ENCODE data around the gene BATF3. TPM values are rescaled to one million over a fixed set of nuclear protein-coding genes. Genes with fewer than 3 reads are reported as not detected.

Gene BATF3
- total RNA-seq, 1 donor from 2014 or later = 5.4 TPM

DNA sequence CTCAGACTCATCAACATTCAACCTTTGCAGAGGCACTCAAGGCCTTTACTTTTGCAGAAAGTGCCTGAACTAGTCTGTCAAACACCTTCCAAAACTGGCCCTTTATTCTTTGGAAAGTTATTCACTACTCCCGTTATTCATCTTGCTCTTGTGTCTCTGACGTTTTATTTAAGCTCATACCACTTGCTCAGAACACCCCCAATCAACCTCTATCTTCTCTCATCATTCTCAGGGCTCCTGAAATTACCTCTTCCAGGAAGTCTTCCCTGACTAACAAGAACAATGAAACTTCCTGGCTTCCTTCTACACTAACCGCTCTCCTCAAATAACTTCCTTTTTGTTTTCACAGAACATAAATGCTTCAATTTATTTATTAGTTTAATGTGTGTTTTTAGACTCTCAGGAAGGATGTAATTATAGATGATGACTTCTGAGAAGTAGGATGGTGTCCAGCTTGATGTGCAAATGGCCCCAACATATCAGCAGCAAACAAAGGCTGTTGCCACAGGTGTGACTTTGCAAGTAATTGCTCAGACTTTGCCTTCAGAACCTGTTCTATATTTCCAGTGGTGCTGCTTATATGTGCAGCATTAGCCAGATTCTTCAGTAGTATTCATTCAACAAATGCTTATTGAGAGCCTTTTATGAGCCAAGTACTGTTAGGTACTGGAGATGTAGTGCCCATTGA lies 22.8 kb upstream of the BATF3 start:
- TF ChIP-seq, protein P1, sequence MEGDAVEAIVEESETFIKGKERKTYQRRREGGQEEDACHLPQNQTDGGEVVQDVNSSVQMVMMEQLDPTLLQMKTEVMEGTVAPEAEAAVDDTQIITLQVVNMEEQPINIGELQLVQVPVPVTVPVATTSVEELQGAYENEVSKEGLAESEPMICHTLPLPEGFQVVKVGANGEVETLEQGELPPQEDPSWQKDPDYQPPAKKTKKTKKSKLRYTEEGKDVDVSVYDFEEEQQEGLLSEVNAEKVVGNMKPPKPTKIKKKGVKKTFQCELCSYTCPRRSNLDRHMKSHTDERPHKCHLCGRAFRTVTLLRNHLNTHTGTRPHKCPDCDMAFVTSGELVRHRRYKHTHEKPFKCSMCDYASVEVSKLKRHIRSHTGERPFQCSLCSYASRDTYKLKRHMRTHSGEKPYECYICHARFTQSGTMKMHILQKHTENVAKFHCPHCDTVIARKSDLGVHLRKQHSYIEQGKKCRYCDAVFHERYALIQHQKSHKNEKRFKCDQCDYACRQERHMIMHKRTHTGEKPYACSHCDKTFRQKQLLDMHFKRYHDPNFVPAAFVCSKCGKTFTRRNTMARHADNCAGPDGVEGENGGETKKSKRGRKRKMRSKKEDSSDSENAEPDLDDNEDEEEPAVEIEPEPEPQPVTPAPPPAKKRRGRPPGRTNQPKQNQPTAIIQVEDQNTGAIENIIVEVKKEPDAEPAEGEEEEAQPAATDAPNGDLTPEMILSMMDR (IDR thresholded peaks at IDR 0.05; ENCODE audit: insufficient read depth, low read length, poor library complexity, severe bottlenecking) = no peak
- no peak for DNase-seq (ENCODE audit: low read depth)
- H3K36me3 ChIP-seq (ENCODE audit: control insufficient read depth, insufficient read depth, low read length) = no peaks in the 10 kb centered on the region
- no peak overlapping the region for H3K4me3 ChIP-seq (ENCODE audit: low read depth, low read length)
- H3K27me3 ChIP-seq (ENCODE audit: control insufficient read depth, insufficient read depth, low read length) = no peaks in the 10 kb centered on the region

DNA sequence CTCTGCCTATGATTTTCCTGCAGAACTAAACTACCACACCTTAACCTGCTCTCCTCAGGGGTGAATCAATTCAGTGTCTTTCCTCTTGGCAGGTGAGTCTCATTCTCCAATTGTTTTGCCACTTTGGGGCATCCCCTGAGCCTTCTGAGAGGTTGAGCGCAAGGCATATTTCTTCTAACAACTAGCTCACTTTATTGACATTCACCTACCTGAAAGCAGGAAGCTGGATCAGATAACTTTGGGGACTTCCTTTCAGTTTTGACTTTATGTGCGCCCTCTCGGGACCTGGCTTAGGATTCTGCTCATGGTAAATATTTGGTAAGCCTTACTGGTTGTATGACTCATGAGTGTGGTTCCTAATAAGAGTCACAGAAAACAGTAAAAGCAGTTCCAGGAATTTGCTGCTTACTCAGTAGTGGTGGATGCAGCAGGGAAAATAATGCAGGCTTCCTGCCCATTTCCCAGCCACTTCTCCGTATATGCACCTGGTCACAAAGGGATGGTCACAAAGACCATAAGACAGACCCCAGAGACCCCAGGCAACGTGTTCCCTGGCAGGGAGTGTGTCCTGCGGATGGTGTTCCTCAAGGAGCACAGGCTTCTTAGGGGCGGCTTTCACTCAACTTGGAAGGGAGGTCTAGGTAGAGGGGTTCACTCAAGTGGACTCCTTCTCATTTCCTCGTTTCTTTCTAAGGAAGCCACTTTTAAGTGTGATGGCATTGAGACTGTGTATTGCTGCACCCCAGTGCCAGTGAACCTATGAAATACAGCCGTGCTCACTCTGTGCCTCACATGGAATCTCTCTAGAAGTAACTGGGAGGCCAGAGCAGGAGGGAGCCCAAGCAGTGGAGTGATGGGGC lies 22.0 kb upstream of the BATF3 start:
- Histone ChIP-seq H3K36me3 (ENCODE audit: control insufficient read depth, insufficient read depth, low read length) (no peaks in the 10 kb centered on the region), H3K27me3 (ENCODE audit: control insufficient read depth, insufficient read depth, low read length) (no peaks in the 10 kb centered on the region), H3K4me3 (ENCODE audit: low read depth, low read length) (no peak overlapping the region)
- TF ChIP-seq, protein P1 (IDR thresholded peaks at IDR 0.05; ENCODE audit: insufficient read depth, low read length, poor library complexity, severe bottlenecking) = no peak
- DNase-seq (ENCODE audit: low read depth) = peak; percentile 42

DNA sequence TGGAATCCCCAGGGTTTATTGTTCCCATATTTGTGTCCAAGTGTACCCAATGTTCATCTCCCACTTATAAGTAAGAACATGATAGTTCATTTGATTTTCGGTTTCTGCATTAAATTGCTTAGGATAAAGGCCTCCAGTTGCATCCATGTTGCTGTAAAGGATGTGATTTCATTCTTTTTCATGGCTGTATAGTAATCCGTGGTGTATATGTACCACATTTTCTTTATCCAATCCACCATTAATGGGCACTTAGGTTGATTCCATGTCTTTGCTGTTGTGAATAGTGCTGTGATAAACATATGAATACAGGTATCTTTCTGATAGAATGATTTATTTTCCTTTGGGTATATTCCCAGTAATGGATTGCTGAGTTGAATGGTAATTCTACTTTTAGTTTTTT lies 20.0 kb upstream of the BATF3 start:
- no peak for DNase-seq (ENCODE audit: low read depth)
- Histone ChIP-seq H3K27me3 (ENCODE audit: control insufficient read depth, insufficient read depth, low read length) (no peaks in the 10 kb centered on the region), H3K4me3 (ENCODE audit: low read depth, low read length) (no peak overlapping the region), H3K36me3 (ENCODE audit: control insufficient read depth, insufficient read depth, low read length) (no peaks in the 10 kb centered on the region)
- TF ChIP-seq, protein P1 (IDR thresholded peaks at IDR 0.05; ENCODE audit: insufficient read depth, low read length, poor library complexity, severe bottlenecking) = no peak

DNA sequence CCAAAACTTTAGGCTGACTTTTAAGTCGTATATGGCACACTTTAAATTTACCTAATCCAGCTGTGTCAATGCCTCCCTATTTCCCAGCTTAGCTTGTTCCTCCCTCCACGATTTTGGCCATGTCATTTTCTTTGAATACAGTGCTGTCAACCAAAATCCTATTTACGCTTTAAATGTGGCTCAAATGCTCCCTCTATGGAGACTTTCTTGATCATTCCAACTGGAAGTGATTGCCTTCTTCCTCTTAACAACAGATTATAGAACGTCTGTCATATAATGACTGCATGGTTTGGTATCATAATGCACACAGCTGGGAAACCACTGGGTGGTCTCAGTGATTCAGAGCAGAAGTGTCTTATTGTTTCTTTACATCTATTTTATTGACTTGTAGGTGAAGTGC lies 18.9 kb upstream of the BATF3 start:
- no peak overlapping the region for H3K4me3 ChIP-seq (ENCODE audit: low read depth, low read length)
- H3K36me3 ChIP-seq (ENCODE audit: control insufficient read depth, insufficient read depth, low read length) = no peaks in the 10 kb centered on the region
- no peaks in the 10 kb centered on the region for H3K27me3 ChIP-seq (ENCODE audit: control insufficient read depth, insufficient read depth, low read length)
- no peak for DNase-seq (ENCODE audit: low read depth)
- TF ChIP-seq, protein P1 (IDR thresholded peaks at IDR 0.05; ENCODE audit: insufficient read depth, low read length, poor library complexity, severe bottlenecking) = no peak

DNA sequence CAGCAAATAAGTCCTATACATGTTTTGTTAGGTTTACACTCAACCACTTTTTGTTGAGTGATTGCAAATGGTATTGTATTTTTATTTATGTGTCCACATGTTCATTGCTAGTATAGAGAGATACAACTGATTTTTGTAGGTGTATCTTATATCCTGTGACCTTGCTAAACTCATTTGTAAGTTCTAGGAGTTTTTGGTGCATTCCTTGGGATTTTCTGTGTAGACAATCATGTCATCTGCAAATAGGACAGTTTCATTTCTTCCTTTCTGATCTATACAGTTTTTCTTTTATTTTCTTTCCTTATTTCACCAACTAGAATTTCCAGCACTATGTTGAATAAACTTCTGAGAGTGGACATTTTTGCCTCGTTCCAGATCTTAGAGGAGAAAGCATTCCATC lies 16.5 kb upstream of the BATF3 start:
- Histone ChIP-seq H3K27me3 (ENCODE audit: control insufficient read depth, insufficient read depth, low read length) (no peaks in the 10 kb centered on the region), H3K36me3 (ENCODE audit: control insufficient read depth, insufficient read depth, low read length) (no peaks in the 10 kb centered on the region), H3K4me3 (ENCODE audit: low read depth, low read length) (no peak overlapping the region)
- no peak for DNase-seq (ENCODE audit: low read depth)
- TF ChIP-seq, protein P1 (IDR thresholded peaks at IDR 0.05; ENCODE audit: insufficient read depth, low read length, poor library complexity, severe bottlenecking) = no peak

All from kidney epithelial cell (primary cell).